K562 (cell line): Measurements from ENCODE around the gene LUC7L. TPM values are rescaled to one million over a fixed set of nuclear protein-coding genes. Genes with fewer than 3 reads are reported as not detected.
A peak's percentile ranks its signal among the peaks of the same experiment; 100 is the strongest.

Experiments
- KLF13 ChIP-seq: fragments of 450-650 bp; IDR thresholded peaks from 2 replicates; pipeline ENCODE4 v1.6.1; 2016; ENCODE audit warnings: missing genetic modification characterization, low read depth, mild to moderate bottlenecking, missing compliant biosample characterization, moderate library complexity, borderline replicate concordance
- MGA ChIP-seq: fragments of 450-650 bp; IDR thresholded peaks from 2 replicates; pipeline ENCODE4 v1.6.1; 2016; ENCODE audit warnings: mild to moderate bottlenecking, moderate library complexity
- MTA3 ChIP-seq: fragments of 450-650 bp; formaldehyde crosslinking; IDR thresholded peaks from 2 replicates; pipeline ENCODE4 v1.6.1; 2017; ENCODE audit warnings: mild to moderate bottlenecking, borderline replicate concordance
- polyA plus RNA-seq, 8 experiments: library from polyadenylated mRNA; depleted of rRNA in 4 of 8; stranded (reverse) in 5 of 8; unstranded in 3 of 8; fragments of >200 nt; fragmentation: Nextera tagmentation in 2 of 8; fragmentation: Illumina TruSeq in 1 of 8; extraction: Ambion mirVana in 2 of 8; extraction: Trizol in 1 of 8; gene quantifications; 2 replicates each; pipeline versions ENCODE4 v1.2.1 to v1.2.3, GENCODE V29; 2011 to 2014; ENCODE audit warnings: inconsistent platforms in 1 of 8, missing spikeins in 1 of 8
- total RNA-seq, 7 experiments: library from RNA; depleted of rRNA in 6 of 7; stranded (reverse); fragments of >200 nt in 6 of 7; fragmentation: Illumina TruSeq in 2 of 7; extraction: Trizol in 2 of 7; gene quantifications; 2 replicates each; pipeline versions ENCODE4 v1.2.1 to v1.2.3, GENCODE V29; 2011 to 2021; ENCODE audit warnings: low replicate concordance in 1 of 7

LUC7L gene
- total and polyA plus RNA-seq, 9 of the 15 experiments (the other 6 are each of a cell fraction or from before 2014, with no cell fraction given), result 1.7 to 93.3 (median 59.5) TPM

- TF ChIP-seq MGA (peak; percentile 30; the same call in 1 of the 2 replicates), KLF13 (peak; percentile 60), MTA3 (0 out of 2 replicates have a peak, but pooled peaks have one; percentile 29)
- TF ChIP-seq, all 486 proteins: peak for 83
These were observed 84.4 kb downstream of the LUC7L start (continued) for GRCh38 chr16:144797-145252.
